GM12878 (cell line): ENCODE results near the gene ASIP.
"Not testable (repeated sequence)": the region's sequence is repeated elsewhere in the genome, so short reads cannot be mapped to it uniquely, and the experiment has no call there.

Experiments
- ETV6 ChIP-seq, 2 experiments: fragments of 450-650 bp in 1 of 2; IDR thresholded peaks in 1 of 2; conservative IDR thresholded peaks in 1 of 2; 2 replicates each; pipeline ENCODE4 v1.6.1; 2014; ENCODE audit warnings: antibody characterized with exemption in 1 of 2, borderline replicate concordance in 1 of 2, low read depth in 1 of 2, mild to moderate bottlenecking in 1 of 2, moderate library complexity in 1 of 2
- FOS ChIP-seq: IDR thresholded peaks from 3 replicates; pipeline ENCODE4 v1.6.1; 2011; ENCODE audit warnings: borderline replicate concordance; ENCODE audit not compliant: insufficient read length; ENCODE audit errors: extremely low read depth
- HCFC1 ChIP-seq: fragments of 150-350 bp; IDR thresholded peaks from 2 replicates; pipeline ENCODE4 v1.6.1; 2014; ENCODE audit warnings: low read length
- HDAC2 ChIP-seq: fragments of 200-600 bp; sonication (generic); IDR thresholded peaks from 2 replicates; pipeline ENCODE4 v1.6.1; 2017
- MYB ChIP-seq: fragments of 150-350 bp; IDR thresholded peaks from 2 replicates; pipeline ENCODE4 v1.6.1; 2014; ENCODE audit warnings: mild to moderate bottlenecking, low read depth, low read length, borderline replicate concordance
- NFIC ChIP-seq: IDR thresholded peaks from 2 replicates; pipeline ENCODE4 v1.6.1; 2012; ENCODE audit warnings: low read depth, mild to moderate bottlenecking, inconsistent platforms, low read length, moderate library complexity
- POLR2A ChIP-seq: IDR thresholded peaks from 2 replicates; pipeline ENCODE4 v1.6.1; 2011; ENCODE audit warnings: low read depth, mild to moderate bottlenecking, low read length
- RFX5 ChIP-seq: IDR thresholded peaks from 2 replicates; pipeline ENCODE4 v1.6.1; 2011; ENCODE audit warnings: low read depth, low read length, improper control_type of control experiment
- SIN3A ChIP-seq: IDR thresholded peaks from 2 replicates; pipeline ENCODE4 v1.6.1; 2012; ENCODE audit warnings: low read depth, low read length, improper control_type of control experiment
- TAF1 ChIP-seq: IDR thresholded peaks from 2 replicates; pipeline ENCODE4 v1.6.1; 2011; ENCODE audit warnings: mild to moderate bottlenecking, low read depth, low read length, borderline replicate concordance
- TCF12 ChIP-seq: IDR thresholded peaks from 2 replicates; pipeline ENCODE4 v1.6.1; 2011; ENCODE audit warnings: low read depth, mild to moderate bottlenecking, low read length
- TF ChIP-seq, protein P1 (sequence below): IDR thresholded peaks from 2 replicates; pipeline ENCODE4 v1.6.1; 2012; ENCODE audit warnings: mild to moderate bottlenecking, low read depth, low read length
- TF ChIP-seq, protein P2 (sequence below), 3 experiments: IDR thresholded peaks in 2 of 3; conservative IDR thresholded peaks in 1 of 3; 2 replicates each; pipeline ENCODE4 v1.5.1; 2011; ENCODE audit warnings: low read depth in 3 of 3, low read length in 3 of 3, mild to moderate bottlenecking in 3 of 3, control low read depth in 2 of 3, moderate library complexity in 2 of 3, inconsistent platforms in 1 of 3, mixed read lengths in 1 of 3; ENCODE audit not compliant: control insufficient read depth in 2 of 3, insufficient read depth in 1 of 3; ENCODE audit errors: extremely low read depth in 1 of 3
- TF ChIP-seq, protein P3 (sequence below): IDR thresholded peaks from 2 replicates; pipeline ENCODE4 v1.6.1; 2011; ENCODE audit warnings: mild to moderate bottlenecking, low read depth, low read length, moderate library complexity; ENCODE audit not compliant: insufficient replicate concordance

DNA sequence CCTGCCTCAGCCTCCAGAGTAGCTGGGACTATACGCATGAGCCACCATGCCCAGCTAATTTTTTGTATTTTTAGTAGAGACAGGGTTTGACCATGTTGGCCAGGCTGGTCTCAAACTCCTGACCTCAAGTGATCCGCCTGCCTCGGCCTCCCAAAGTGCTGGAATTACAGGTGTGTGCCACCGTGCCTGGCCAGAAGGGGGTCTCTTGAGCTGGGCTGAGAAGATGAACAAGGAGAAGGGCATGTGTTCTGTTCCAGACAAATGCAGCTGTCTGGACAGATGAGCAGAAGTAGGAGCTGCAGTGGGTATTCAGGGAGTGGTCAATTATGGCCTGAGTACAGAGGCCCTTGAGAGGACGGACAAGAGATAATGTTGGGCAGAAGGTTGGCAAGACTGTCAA is 46.3 kb downstream of the ASIP start:
- not testable (repeated sequence) for TF ChIP-seq FOS; HCFC1; NFIC; RFX5; MYB; POLR2A; HDAC2; ETV6 (conservative IDR thresholded peaks at IDR 0.05 in 1 of 2, IDR thresholded peaks at IDR 0.05 in 1 of 2; ENCODE audit: borderline replicate concordance in 1 of 2, low read depth in 1 of 2); TAF1; TCF12; SIN3A
- TF ChIP-seq, protein P1, sequence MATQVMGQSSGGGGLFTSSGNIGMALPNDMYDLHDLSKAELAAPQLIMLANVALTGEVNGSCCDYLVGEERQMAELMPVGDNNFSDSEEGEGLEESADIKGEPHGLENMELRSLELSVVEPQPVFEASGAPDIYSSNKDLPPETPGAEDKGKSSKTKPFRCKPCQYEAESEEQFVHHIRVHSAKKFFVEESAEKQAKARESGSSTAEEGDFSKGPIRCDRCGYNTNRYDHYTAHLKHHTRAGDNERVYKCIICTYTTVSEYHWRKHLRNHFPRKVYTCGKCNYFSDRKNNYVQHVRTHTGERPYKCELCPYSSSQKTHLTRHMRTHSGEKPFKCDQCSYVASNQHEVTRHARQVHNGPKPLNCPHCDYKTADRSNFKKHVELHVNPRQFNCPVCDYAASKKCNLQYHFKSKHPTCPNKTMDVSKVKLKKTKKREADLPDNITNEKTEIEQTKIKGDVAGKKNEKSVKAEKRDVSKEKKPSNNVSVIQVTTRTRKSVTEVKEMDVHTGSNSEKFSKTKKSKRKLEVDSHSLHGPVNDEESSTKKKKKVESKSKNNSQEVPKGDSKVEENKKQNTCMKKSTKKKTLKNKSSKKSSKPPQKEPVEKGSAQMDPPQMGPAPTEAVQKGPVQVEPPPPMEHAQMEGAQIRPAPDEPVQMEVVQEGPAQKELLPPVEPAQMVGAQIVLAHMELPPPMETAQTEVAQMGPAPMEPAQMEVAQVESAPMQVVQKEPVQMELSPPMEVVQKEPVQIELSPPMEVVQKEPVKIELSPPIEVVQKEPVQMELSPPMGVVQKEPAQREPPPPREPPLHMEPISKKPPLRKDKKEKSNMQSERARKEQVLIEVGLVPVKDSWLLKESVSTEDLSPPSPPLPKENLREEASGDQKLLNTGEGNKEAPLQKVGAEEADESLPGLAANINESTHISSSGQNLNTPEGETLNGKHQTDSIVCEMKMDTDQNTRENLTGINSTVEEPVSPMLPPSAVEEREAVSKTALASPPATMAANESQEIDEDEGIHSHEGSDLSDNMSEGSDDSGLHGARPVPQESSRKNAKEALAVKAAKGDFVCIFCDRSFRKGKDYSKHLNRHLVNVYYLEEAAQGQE, result not testable (repeated sequence)
- TF ChIP-seq, protein P2, sequence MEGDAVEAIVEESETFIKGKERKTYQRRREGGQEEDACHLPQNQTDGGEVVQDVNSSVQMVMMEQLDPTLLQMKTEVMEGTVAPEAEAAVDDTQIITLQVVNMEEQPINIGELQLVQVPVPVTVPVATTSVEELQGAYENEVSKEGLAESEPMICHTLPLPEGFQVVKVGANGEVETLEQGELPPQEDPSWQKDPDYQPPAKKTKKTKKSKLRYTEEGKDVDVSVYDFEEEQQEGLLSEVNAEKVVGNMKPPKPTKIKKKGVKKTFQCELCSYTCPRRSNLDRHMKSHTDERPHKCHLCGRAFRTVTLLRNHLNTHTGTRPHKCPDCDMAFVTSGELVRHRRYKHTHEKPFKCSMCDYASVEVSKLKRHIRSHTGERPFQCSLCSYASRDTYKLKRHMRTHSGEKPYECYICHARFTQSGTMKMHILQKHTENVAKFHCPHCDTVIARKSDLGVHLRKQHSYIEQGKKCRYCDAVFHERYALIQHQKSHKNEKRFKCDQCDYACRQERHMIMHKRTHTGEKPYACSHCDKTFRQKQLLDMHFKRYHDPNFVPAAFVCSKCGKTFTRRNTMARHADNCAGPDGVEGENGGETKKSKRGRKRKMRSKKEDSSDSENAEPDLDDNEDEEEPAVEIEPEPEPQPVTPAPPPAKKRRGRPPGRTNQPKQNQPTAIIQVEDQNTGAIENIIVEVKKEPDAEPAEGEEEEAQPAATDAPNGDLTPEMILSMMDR (IDR thresholded peaks at IDR 0.05 in 2 of 3, conservative IDR thresholded peaks at IDR 0.05 in 1 of 3; ENCODE audit: control insufficient read depth in 2 of 3, extremely low read depth in 1 of 3, insufficient read depth in 1 of 3, low read depth in 3 of 3, low read length in 3 of 3), result not testable (repeated sequence)
- TF ChIP-seq, protein P3, sequence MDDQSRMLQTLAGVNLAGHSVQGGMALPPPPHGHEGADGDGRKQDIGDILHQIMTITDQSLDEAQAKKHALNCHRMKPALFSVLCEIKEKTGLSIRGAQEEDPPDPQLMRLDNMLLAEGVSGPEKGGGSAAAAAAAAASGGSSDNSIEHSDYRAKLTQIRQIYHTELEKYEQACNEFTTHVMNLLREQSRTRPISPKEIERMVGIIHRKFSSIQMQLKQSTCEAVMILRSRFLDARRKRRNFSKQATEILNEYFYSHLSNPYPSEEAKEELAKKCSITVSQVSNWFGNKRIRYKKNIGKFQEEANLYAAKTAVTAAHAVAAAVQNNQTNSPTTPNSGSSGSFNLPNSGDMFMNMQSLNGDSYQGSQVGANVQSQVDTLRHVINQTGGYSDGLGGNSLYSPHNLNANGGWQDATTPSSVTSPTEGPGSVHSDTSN, result not testable (repeated sequence)
